Measurements from ENCODE around the gene FBH1. TPM values are rescaled to one million over a fixed set of nuclear protein-coding genes. Genes with fewer than 3 reads are reported as not detected.

Gene FBH1
- total and polyA plus RNA-seq, 10 of the 15 experiments (the other 5 are each of a cell fraction or from before 2014, with no cell fraction given) = 6.1 to 67.6 (median 47.2) TPM

GRCh38 chr10:5959581-5960069 lies 69.6 kb downstream of the FBH1 start:
- ChIA-PET POLR2A (no interaction called here), SMC1A (ENCODE audit: uncharacterized antibody, unreplicated experiment) (interaction anchor here (1.7 kb wide), 1 partner anchor 12 kb away, joined by 5 read pairs; no protein-coding TSS in a partner anchor), RAD21 (ENCODE audit: unreplicated experiment) (no interaction called here), CTCF (no interaction called here)
- 90% methylated on average over 10 of the region's 10 CpGs for WGBS (ENCODE audit: insufficient coverage, insufficient replicate concordance, low lambda C conversion rate, missing lambda C conversion rate)
- no TSS peak for BruUV-seq (replicated peaks)
- H3K9me3 ChIP-seq (replicated peaks; ENCODE audit: control insufficient read depth, insufficient read depth, low read length) = no peaks in the 10 kb centered on the region
- H2AFZ ChIP-seq (ENCODE audit: control insufficient read depth, low read depth, low read length) = no peak overlapping the region
- H3K4me2 ChIP-seq (ENCODE audit: control insufficient read depth, insufficient read depth) = no peak overlapping the region
- H3K27me3 ChIP-seq (replicated peaks in 1 of 2; ENCODE audit: control insufficient read depth in 2 of 2, insufficient read depth in 2 of 2, low read length in 1 of 2) = no peaks in the 10 kb centered on the region
- no peak overlapping the region for H3K27ac ChIP-seq (ENCODE audit: control insufficient read depth, insufficient read depth)
- no peak overlapping the region for H3K9ac ChIP-seq (ENCODE audit: control insufficient read depth, insufficient read depth, low read length)
- ATAC-seq (no peak), FAIRE-seq (no peak), DNase-seq (ENCODE audit: low read depth, low spot score) (no peak)
- intact Hi-C loops (cut with micrococcal nuclease; ENCODE audit: unreplicated experiment) = no loop called here
- no peaks in the 10 kb centered on the region; the same call in 1 of the 2 replicates for H4K20me1 ChIP-seq (ENCODE audit: control insufficient read depth, insufficient read depth)
- in situ Hi-C loops (cut with MboI) = no loop called here
- H3K4me3 ChIP-seq = no peak overlapping the region
- no peaks in the 10 kb centered on the region for H3K4me1 ChIP-seq (ENCODE audit: control insufficient read depth, insufficient read depth, low read length)
- H3K79me2 ChIP-seq (ENCODE audit: control insufficient read depth, insufficient read depth, low read length) = no peaks in the 10 kb centered on the region
- H3K36me3 ChIP-seq (ENCODE audit: control insufficient read depth in 2 of 2, insufficient read depth in 2 of 2, low read length in 1 of 2) = peaks cover 9 to 16% of the 10 kb centered on the region in 2 experiments
- TF ChIP-seq EZH2 (IDR thresholded peaks at IDR 0.05; ENCODE audit: borderline replicate concordance, control insufficient read depth, low read depth, low read length) (no peak), USF1 (IDR thresholded peaks at IDR 0.05; ENCODE audit: borderline replicate concordance, extremely low read length, insufficient read depth, low read depth, low read length) (no peak), CEBPB (IDR thresholded peaks at IDR 0.05; ENCODE audit: borderline replicate concordance in 1 of 2, low read depth in 2 of 2, low read length in 2 of 2) (no peak), ZBED1 (IDR thresholded peaks at IDR 0.05; ENCODE audit: borderline replicate concordance) (no peak), MXI1 (IDR thresholded peaks at IDR 0.05; ENCODE audit: low read depth, low read length) (no peak), GATAD2B (conservative IDR thresholded peaks at IDR 0.05; ENCODE audit: low read depth) (no peak), ELK1 (IDR thresholded peaks at IDR 0.05; ENCODE audit: low read depth, low read length) (no peak), ZBTB40 (IDR thresholded peaks at IDR 0.05; ENCODE audit: borderline replicate concordance) (no peak), E2F8 (IDR thresholded peaks at IDR 0.05; ENCODE audit: low read depth, partially characterized antibody) (no peak), PAX5 (IDR thresholded peaks at IDR 0.05; ENCODE audit: borderline replicate concordance, low read depth, low read length) (no peak), HDAC2 (IDR thresholded peaks at IDR 0.05) (no peak), RELB (IDR thresholded peaks at IDR 0.05; ENCODE audit: low read depth) (no peak), CREM (IDR thresholded peaks at IDR 0.05; ENCODE audit: low read depth) (no peak)

All from GM12878 (cell line).